Stomach (tissue), 9 donors: ENCODE data around the gene MYRIP. TPM values are rescaled to one million over a fixed set of nuclear protein-coding genes. Genes with fewer than 3 reads are reported as not detected.

ENCODE experiments used
- DNase-seq, 2 donors: peaks; one replicate each; pipeline versions ENCODE4 v3.0.0 to v3.0.0-alpha.2; 2013 to 2019
- H3K27ac ChIP-seq, 5 donors: fragments of 200-600 bp in 4 of 5; sonication (generic) in 4 of 5; one replicate each; pipeline ENCODE4 v1.5.1; 2013 to 2019; ENCODE audit warnings: mild to moderate bottlenecking in 1 of 5, moderate library complexity in 1 of 5
- H3K27me3 ChIP-seq, 3 donors: fragments of 200-600 bp; sonication (generic); one replicate each; pipeline ENCODE4 v1.5.1; 2017 to 2019; ENCODE audit warnings: mixed run types in 1 of 3
- H3K36me3 ChIP-seq, 4 donors: fragments of 200-600 bp; sonication (generic); 1 replicate in 3 of 4; 2 replicates in 1 of 4; pipeline ENCODE4 v1.5.1; 2016 to 2019
- H3K4me1 ChIP-seq, 4 donors: fragments of 200-600 bp; sonication (generic); one replicate each; pipeline ENCODE4 v1.5.1; 2016 to 2019
- H3K4me3 ChIP-seq, 4 donors: fragments of 200-600 bp; sonication (generic) in 3 of 4; one replicate each; pipeline ENCODE4 v1.5.1; 2016 to 2019; ENCODE audit warnings: mild to moderate bottlenecking in 1 of 4
- H3K9me3 ChIP-seq, 4 donors: fragments of 200-600 bp; sonication (generic); one replicate each; pipeline ENCODE4 v1.5.1; 2016 to 2019
- EP300 ChIP-seq: sonication (generic); formaldehyde crosslinking; IDR thresholded peaks from one replicate; pipeline ENCODE4 v1.6.1; 2017; ENCODE audit warnings: antibody characterized with exemption
- POLR2A ChIP-seq, 4 donors: fragments of 450-650 bp; IDR thresholded peaks; one replicate each; pipeline ENCODE4 v1.6.1; 2016; ENCODE audit warnings: antibody characterized with exemption in 4 of 4, control low read depth in 2 of 4, mild to moderate bottlenecking in 1 of 4, moderate library complexity in 1 of 4
- POLR2AphosphoS5 ChIP-seq, 3 donors: sonication (generic); formaldehyde crosslinking; IDR thresholded peaks; one replicate each; pipeline ENCODE4 v1.6.1; 2016; ENCODE audit warnings: antibody characterized with exemption in 3 of 3
- WGBS, 5 donors: extraction: QIAGEN DNeasy Blood & Tissue Kit in 3 of 5; methylation state at CpG; one replicate each; pipeline versions ENCODE4 v1.1.5 to v1.1.7; 2013 to 2018; 5-methylcytosine and 5-hydroxymethylcytosine counted together
- intact Hi-C: fragments of 100-400 bp; cut with DNase I; formaldehyde crosslinking; loops from one replicate; pipeline ENCODE4 v1.15.1; 2023; ENCODE audit warnings: low total_unique reads
- polyA plus RNA-seq, 3 donors: library from polyadenylated mRNA; stranded (reverse); fragments of 200-250 nt; gene quantifications; one replicate each; pipeline ENCODE4 v1.2.3, GENCODE V29; 2013
- total RNA-seq, 5 donors: library from RNA; depleted of rRNA; stranded (reverse); fragments of >200 nt; gene quantifications; one replicate each; pipeline versions ENCODE4 v1.1.0 to v1.2.3, GENCODE V29; 2014 to 2016
- TF ChIP-seq, protein P1 (sequence below), 7 experiments: fragments of 450-650 bp in 4 of 7; fragments of 200-600 bp in 3 of 7; sonication (generic) in 3 of 7; IDR thresholded peaks; one replicate each; pipeline ENCODE4 v1.5.1; 2016 to 2019; ENCODE audit warnings: antibody characterized with exemption in 7 of 7, control low read depth in 2 of 7, mild to moderate bottlenecking in 1 of 7
- donor health status: healthy with polysubstance abuse.
- donor health status: Bipolar disorder and iron deficiency.
- donor health status: healthy.

Gene MYRIP
- total and polyA plus RNA-seq, 8 donors = 1.8 to 20.6 (median 6.8) TPM

DNA sequence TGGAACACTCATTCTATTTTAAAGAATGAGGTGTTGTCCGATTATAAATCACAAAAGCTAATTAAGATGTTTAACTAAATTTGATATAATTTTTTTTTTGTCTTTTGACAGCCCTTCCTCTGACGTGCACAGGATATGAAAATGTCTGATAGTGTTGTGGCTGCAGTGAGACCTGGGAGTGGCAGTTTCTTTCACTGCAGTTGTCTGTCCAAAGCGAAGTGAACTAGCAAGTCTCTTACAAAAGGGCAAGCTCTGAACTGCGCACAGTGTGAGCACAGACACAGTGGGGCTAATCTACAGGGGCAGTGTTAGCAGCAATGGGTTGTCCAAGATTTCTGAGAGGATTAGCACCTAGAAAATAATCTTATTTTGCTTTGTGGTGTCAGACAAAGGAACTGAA, 29.1 kb upstream of the MYRIP start:
- Histone ChIP-seq H3K9me3 (no peaks in the 10 kb centered on the region), H3K27ac (no peak overlapping the region), H3K4me3 (no peak overlapping the region), H3K27me3 (no peaks in the 10 kb centered on the region), H3K36me3 (no peaks in the 10 kb centered on the region), H3K4me1 (no peaks in the 10 kb centered on the region)
- TF ChIP-seq POLR2A (IDR thresholded peaks at IDR 0.05) (no peak), POLR2AphosphoS5 (IDR thresholded peaks at IDR 0.05) (no peak), EP300 (no peak)
- TF ChIP-seq, protein P1, sequence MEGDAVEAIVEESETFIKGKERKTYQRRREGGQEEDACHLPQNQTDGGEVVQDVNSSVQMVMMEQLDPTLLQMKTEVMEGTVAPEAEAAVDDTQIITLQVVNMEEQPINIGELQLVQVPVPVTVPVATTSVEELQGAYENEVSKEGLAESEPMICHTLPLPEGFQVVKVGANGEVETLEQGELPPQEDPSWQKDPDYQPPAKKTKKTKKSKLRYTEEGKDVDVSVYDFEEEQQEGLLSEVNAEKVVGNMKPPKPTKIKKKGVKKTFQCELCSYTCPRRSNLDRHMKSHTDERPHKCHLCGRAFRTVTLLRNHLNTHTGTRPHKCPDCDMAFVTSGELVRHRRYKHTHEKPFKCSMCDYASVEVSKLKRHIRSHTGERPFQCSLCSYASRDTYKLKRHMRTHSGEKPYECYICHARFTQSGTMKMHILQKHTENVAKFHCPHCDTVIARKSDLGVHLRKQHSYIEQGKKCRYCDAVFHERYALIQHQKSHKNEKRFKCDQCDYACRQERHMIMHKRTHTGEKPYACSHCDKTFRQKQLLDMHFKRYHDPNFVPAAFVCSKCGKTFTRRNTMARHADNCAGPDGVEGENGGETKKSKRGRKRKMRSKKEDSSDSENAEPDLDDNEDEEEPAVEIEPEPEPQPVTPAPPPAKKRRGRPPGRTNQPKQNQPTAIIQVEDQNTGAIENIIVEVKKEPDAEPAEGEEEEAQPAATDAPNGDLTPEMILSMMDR (IDR thresholded peaks at IDR 0.05) = no peak
- intact Hi-C loops = no loop called here
- WGBS, 5 donors = 45 to 63% (median 53%) methylated on average over 4 of the region's 4 CpGs
- no peak for DNase-seq

DNA sequence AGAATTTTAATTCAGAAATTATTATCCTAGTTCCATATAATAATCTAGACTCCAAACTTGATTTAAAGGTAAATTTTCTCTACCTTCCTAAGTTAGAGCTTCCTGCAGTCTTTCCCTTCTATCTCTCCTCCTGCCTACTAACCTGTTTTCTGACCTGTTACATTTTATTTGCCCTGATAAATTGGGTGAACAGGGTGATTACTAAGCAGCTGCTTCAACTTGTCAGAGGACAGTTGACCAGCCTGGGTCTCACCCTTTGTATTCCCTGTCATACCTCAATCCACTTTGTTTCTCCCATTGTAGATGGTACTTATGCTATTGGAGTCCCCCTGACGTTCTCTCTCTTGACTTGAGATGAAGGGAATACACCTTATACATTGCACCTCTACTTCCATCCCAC, 28.4 kb upstream of the MYRIP start:
- no peak for DNase-seq
- Histone ChIP-seq H3K4me3 (no peak overlapping the region), H3K36me3 (no peaks in the 10 kb centered on the region), H3K27me3 (no peaks in the 10 kb centered on the region), H3K9me3 (no peaks in the 10 kb centered on the region), H3K4me1 (no peaks in the 10 kb centered on the region), H3K27ac (no peak overlapping the region)
- 76 to 94% (median 77%) methylated on average over 1 of the region's 1 CpG for WGBS, 5 donors
- intact Hi-C loops = no loop called here
- TF ChIP-seq, protein P1 (IDR thresholded peaks at IDR 0.05) = no peak
- TF ChIP-seq EP300 (no peak), POLR2A (IDR thresholded peaks at IDR 0.05) (no peak), POLR2AphosphoS5 (IDR thresholded peaks at IDR 0.05) (no peak)

GRCh38 chr3:39781632-39782031, 27.8 kb upstream of the MYRIP start:
- Histone ChIP-seq H3K9me3 (no peaks in the 10 kb centered on the region), H3K4me3 (no peak overlapping the region), H3K36me3 (no peaks in the 10 kb centered on the region), H3K4me1 (no peaks in the 10 kb centered on the region), H3K27me3 (no peaks in the 10 kb centered on the region), H3K27ac (no peak overlapping the region)
- 46 to 85% (median 50%) methylated on average over 3 of the region's 3 CpGs for WGBS, 5 donors
- DNase-seq = no peak
- TF ChIP-seq, protein P1 (IDR thresholded peaks at IDR 0.05) = no peak
- TF ChIP-seq POLR2A (IDR thresholded peaks at IDR 0.05) (no peak), POLR2AphosphoS5 (IDR thresholded peaks at IDR 0.05) (no peak), EP300 (no peak)
- intact Hi-C loops = no loop called here

- Histone ChIP-seq H3K27me3 (no peaks in the 10 kb centered on the region), H3K4me1 (no peaks in the 10 kb centered on the region), H3K9me3 (no peaks in the 10 kb centered on the region), H3K4me3 (no peak overlapping the region), H3K27ac (no peak overlapping the region), H3K36me3 (no peaks in the 10 kb centered on the region)
- DNase-seq = peak in 1 of 2 donors; percentile 7
- intact Hi-C loops = no loop called here
- TF ChIP-seq POLR2AphosphoS5 (IDR thresholded peaks at IDR 0.05) (no peak), POLR2A (IDR thresholded peaks at IDR 0.05) (no peak)
- TF ChIP-seq, protein P1 (IDR thresholded peaks at IDR 0.05) = no peak
- WGBS, 5 donors = 53 to 78% (median 69%) methylated on average over 4 of the region's 4 CpGs
Measured at GRCh38 chr3:39783680-39784079, 25.7 kb upstream of the MYRIP start.
